HFF-Myc (cell line): ENCODE measurements around the gene NRGN.

Experiments used
- DNase-seq: peaks from one replicate; pipeline ENCODE4 v3.0.0-alpha.2; 2011; ENCODE audit warnings: low read depth; ENCODE audit errors: extremely low read depth
- H3K4me3 ChIP-seq: replicated peaks from 2 replicates; pipeline ENCODE4 v1.5.1; 2011; ENCODE audit warnings: low read depth, mild to moderate bottlenecking, control low read depth, low read length
- TF ChIP-seq, protein P1 (sequence below): IDR thresholded peaks from 2 replicates; pipeline ENCODE4 v1.5.1; 2012; ENCODE audit warnings: mild to moderate bottlenecking, low read depth, low read length, control low read depth; ENCODE audit errors: missing control alignments

Gene NRGN

DNA sequence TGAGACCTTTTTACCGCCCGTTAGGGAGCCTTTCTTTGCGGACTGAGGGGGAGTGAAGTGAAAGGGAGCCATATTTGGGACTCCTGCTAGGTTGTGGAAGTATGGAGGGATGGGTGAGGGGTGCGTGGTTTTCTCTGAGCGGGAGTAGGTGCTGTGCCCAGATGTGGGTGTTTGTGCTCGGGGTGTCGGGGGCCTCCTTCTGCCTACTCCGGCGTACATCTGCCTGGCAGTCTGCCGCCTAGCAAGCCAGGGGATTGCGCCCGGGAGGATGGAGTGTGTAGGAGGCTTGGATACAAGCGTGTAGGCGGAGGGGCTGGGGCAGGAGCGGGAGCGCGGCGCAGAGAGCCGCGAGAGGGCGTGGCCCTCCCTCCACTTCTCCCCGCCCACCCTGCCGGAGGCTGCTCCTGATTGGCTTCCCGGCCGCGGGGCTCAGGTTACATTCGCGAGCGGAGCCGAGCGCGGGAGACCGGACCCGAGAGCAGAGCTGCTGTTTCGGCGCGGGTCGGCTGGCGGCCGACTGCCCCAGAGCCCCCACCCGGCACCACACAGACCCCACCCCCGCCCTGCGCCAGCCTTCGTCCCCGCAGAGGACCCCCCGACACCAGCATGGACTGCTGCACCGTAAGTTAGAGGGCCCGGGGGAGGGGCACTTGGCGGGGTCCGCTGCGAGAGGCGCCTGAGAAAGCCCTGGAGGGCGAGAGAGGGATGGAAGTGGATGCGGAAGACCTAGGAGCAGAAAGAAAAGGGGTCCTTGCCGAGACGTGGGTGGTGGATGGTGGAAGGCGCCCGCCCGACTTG is at the start of gene NRGN:
Gene NRGN (plus strand): TSS at position 464 of the 798 bp plus-strand sequence. CDS start 143 bp downstream, at position 607.
- H3K4me3 ChIP-seq, result peak within 1 kb of the TSS; percentile 52
- TF ChIP-seq, protein P1, sequence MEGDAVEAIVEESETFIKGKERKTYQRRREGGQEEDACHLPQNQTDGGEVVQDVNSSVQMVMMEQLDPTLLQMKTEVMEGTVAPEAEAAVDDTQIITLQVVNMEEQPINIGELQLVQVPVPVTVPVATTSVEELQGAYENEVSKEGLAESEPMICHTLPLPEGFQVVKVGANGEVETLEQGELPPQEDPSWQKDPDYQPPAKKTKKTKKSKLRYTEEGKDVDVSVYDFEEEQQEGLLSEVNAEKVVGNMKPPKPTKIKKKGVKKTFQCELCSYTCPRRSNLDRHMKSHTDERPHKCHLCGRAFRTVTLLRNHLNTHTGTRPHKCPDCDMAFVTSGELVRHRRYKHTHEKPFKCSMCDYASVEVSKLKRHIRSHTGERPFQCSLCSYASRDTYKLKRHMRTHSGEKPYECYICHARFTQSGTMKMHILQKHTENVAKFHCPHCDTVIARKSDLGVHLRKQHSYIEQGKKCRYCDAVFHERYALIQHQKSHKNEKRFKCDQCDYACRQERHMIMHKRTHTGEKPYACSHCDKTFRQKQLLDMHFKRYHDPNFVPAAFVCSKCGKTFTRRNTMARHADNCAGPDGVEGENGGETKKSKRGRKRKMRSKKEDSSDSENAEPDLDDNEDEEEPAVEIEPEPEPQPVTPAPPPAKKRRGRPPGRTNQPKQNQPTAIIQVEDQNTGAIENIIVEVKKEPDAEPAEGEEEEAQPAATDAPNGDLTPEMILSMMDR, result no peak
- DNase-seq, result peak; percentile 40

DNA sequence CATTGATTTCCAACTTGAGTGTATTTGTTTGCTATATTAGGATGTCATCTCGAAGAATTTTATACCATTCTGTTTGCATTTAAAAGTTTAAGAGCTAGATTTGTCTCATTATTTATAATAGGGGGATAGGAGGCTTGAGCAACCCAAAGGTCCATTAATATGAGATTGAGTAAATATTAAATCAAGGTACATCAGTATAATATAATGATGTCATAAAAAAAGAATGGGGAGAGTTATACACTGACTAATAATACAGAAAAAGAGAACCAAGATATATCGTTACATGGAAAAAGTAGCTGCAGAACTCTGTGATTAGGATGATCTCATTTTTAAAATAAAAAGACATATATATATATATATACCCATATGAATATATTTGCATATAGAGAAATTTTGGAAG is 46.6 kb upstream of the NRGN start:
- TF ChIP-seq, protein P1, result no peak
- H3K4me3 ChIP-seq, result no peak overlapping the region
- no peak for DNase-seq

- TF ChIP-seq, protein P1, result no peak
These were observed 40.2 kb upstream of the NRGN start for GRCh38 chr11:124699547-124699946.

DNA sequence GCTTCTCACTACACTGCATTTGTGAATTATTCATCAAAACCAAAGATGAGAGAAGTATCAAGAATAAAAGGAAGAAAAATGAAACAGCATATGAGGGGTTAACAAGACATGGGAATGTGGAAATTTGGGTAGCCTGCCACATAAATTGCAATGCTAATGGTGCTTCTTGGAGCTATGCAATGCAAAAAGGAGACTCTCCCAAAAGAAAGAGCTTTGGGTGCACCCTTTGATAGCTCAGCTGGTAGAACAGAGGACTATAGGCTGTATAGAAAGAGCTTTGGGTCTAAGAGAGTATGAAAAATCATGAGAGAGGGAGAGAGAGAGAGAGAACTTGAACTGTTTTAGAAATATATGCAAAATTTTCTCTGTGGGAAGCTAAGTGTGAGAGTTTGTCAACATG is 39.7 kb upstream of the NRGN start:
- DNase-seq, result no peak
- TF ChIP-seq, protein P1, result no peak
- H3K4me3 ChIP-seq, result no peak overlapping the region

More at GRCh38 chr11:124699547-124699946, 40.2 kb upstream of the NRGN start:
- no peak overlapping the region for H3K4me3 ChIP-seq
- no peak for DNase-seq

DNA sequence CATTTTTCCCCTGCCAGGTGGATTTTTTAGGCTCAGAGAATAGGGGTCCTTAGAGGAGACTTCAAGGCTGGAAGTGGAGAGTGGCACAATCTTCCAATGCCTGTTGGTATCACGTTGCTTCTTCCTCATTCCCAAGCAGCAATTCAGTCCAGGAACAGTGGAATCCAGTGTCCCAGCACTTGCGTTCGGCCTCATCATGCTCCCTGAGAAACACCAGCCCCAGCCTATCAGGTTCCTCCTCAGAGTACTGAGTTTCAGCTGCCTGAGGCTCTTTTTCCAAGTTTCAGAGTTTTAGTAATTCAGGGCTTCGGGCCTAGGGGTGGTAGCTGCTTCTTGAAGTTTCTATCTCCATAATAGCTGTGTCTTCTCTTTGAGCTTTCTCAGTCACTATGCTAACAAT is 31.9 kb upstream of the NRGN start:
- no peak overlapping the region for H3K4me3 ChIP-seq
- TF ChIP-seq, protein P1, result no peak
- DNase-seq, result no peak

GRCh38 chr11:124712392-124712791 is 27.4 kb upstream of the NRGN start:
- TF ChIP-seq, protein P1, result no peak
- no peak overlapping the region for H3K4me3 ChIP-seq
- no peak for DNase-seq

- TF ChIP-seq, protein P1, result no peak
- H3K4me3 ChIP-seq, result no peak overlapping the region
- DNase-seq, result no peak
These were observed 23.2 kb upstream of the NRGN start for GRCh38 chr11:124716591-124716990.
